GM12872 (cell line): ENCODE measurements around the gene SGPL1.

Source experiments
- CTCF ChIP-seq: IDR thresholded peaks from 3 replicates; pipeline ENCODE4 v1.5.1; 2011; ENCODE audit warnings: low read depth, mild to moderate bottlenecking, low read length, moderate library complexity; ENCODE audit not compliant: insufficient read depth

The SGPL1 gene

DNA sequence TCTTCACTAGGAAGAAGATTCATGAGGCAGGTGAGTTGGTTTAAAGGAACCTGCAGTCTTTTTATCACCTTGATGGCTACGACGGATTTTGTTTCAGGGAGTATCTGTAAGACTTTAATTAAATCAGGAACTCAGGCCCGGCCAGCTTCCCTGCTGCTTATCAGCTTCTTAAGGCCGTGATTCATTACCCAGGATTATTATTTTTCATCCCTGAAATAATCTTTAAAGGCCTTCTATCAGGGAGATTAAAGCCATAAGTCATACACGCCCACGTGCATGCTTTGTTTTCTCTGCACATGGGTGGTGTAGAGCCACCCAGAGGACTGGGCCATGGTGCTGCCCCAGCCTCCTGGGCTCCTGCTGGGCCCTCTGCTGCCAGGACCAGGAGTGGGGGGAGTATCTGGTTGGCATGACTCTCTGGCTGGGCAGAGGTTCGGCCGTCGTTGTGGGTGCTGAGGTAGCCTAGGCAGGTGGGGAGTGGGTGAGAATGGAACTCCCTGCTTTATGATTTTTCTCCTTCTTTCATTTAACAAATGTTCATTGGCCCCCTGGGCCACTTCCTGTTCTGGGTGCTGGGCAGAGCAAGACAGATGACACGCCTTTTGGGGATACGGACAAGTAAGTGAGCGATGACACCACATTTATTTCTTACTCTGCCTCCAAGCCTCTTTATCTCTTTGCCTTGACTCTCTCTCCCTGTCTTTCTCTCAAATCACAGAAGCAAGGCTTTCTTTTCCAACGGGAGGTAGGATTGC lies 111.6 kb downstream of the SGPL1 start:
- no peak for TF ChIP-seq CTCF

- TF ChIP-seq CTCF, result no peak
These were observed 112.4 kb downstream of the SGPL1 start for GRCh38 chr10:70928140-70928539.

- no peak for TF ChIP-seq CTCF
These were observed 114.7 kb downstream of the SGPL1 start for GRCh38 chr10:70930263-70931000.
